Umbilical cord (tissue), 2 donors: Measurements from ENCODE around the gene KLF11. TPM values are rescaled to one million over a fixed set of nuclear protein-coding genes. Genes with fewer than 3 reads are reported as not detected.

Experiments used
- DNase-seq: peaks from one replicate; pipeline ENCODE4 v3.0.0-alpha.2; 2015; ENCODE audit warnings: low spot score
- total RNA-seq: library from RNA; depleted of rRNA; stranded (reverse); fragments of >200 nt; gene quantifications from one replicate; pipeline ENCODE4 v1.2.3, GENCODE V29; 2014; ENCODE audit warnings: low replicate concordance; ENCODE audit not compliant: insufficient read depth

KLF11 gene
- total RNA-seq, 1 donor from 2014 or later, result 11.8 TPM

DNA sequence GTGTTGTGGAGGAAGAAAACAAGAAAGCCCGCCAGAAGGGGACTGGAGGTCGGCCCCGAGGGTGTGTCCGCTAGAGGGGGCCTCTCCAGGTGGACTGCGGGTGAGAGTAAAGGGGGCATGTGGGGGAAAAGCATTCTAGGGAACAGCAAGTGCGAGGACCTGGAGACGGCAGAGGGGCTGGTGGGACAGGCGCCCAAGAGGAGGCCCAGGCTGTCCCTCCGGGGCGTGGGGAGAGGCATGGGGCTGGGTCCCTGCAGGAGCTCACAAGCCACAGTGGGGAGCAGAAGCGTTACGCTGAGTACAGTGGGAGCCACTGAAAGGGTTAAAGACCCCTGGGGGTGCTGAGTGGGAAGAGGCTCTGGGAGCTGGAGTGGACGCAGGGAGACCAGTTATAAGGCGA lies 1.6 kb upstream of the KLF11 start:
- DNase-seq, result no peak

- peak; percentile 88 for DNase-seq
Observed at GRCh38 chr2:10042301-10043161, 819 bp upstream of the KLF11 start.

GRCh38 chr2:10043906-10044601 lies 704 bp downstream of the KLF11 start:
- DNase-seq, result peak; percentile 96

DNA sequence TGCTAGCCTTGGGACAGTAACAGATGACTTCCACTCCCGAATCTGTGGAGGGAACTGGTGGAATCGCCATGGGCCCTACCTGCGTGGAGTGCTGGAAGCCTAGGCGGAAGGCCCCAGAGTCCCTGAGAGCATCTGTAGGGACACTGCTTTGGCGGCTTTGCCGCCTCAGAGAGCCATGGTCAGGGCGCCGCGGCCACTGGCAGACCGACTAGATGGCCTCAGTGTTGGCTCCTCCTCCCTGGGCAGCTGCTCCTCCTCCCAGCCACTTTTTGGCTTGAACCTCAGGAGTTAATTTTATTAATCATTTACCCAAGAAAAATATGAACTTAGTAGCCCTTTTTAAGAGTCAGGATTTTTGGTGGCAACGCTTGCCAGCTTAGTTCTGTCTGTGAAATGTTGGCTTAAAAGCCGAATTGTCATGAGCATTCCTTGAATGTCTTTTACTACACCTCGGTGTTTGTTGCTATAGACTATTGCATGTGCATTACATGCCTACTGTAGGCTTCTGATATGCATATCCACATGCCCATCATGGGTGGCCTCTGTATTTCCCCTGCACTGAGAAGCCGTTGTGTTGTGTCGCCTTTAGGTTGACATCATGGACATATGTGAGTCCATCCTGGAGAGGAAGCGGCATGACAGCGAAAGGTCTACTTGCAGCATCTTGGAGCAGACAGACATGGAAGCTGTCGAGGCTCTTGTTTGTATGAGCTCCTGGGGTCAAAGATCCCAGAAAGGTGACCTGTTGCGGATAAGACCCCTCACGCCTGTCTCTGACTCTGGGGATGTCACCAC lies 2.4 kb downstream of the KLF11 start:
- no peak for DNase-seq

GRCh38 chr2:10046931-10047330 lies 3.6 kb downstream of the KLF11 start:
- no peak for DNase-seq

GRCh38 chr2:10047616-10048500 lies 4.5 kb downstream of the KLF11 start:
- DNase-seq, result no peak

DNA sequence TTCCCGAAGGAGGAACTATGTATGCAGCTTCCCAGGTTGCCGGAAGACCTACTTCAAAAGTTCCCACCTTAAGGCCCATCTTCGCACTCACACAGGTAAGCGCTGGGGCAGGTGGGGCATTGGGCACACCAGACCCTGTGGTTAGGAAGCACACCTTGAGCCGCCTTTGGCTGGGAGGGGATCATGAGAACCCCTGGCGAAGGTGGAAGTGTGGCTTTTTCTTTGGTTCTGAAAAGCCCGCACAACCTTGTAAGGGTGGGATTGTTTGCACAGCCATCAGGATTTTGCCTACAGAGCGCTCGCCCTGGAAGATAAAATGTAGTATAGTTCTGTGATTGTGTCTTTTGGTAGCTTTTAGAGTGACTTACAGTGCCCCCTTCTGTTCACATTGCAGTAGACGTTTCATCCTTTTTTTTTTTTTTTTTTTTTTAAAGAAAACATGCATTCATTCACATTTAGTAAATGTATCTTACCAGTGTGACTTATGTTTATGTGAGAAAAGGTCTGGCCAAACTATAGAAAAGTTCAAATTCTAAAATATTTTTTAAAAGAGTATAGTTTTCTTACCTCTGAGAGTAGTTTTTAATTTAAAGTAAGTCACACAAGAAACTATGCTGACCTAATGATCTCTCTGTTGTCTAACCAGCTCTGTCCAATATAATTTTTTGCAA lies 5.3 kb downstream of the KLF11 start:
- peak; percentile 58 for DNase-seq

DNA sequence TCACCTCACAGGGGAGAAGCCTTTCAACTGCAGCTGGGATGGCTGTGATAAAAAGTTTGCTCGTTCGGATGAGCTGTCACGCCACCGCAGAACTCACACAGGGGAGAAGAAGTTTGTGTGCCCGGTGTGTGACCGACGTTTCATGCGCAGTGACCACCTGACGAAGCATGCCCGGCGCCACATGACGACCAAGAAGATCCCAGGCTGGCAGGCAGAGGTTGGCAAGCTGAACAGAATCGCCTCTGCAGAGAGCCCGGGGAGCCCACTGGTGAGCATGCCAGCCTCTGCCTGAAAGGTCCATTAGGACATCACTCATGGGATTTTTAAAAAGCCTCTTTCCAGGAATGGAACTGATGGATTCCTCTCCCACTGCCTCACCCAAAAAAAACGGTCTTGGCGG lies 8.9 kb downstream of the KLF11 start:
- DNase-seq, result no peak

- no peak for DNase-seq
Observed at GRCh38 chr2:10053351-10053750, 10.0 kb downstream of the KLF11 start.

DNA sequence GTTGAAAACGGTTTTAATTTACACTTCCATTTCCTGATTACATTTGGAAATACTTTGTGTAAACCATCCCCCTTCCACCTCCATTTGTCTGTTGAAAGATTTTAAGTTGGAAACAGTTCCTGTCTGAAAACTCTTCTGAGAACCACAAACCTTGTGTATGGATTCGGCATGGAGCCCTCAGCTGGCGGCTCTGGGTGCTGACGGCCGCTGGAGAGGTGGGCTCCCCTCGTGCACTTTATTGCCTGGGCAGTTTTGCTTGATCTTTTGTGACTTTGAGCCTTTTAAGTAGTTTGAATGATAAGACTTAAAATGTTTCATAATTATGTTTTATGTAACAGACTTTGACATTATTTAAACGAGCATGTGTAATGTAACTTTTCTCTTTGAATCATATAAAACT lies 11.1 kb downstream of the KLF11 start:
- no peak for DNase-seq

DNA sequence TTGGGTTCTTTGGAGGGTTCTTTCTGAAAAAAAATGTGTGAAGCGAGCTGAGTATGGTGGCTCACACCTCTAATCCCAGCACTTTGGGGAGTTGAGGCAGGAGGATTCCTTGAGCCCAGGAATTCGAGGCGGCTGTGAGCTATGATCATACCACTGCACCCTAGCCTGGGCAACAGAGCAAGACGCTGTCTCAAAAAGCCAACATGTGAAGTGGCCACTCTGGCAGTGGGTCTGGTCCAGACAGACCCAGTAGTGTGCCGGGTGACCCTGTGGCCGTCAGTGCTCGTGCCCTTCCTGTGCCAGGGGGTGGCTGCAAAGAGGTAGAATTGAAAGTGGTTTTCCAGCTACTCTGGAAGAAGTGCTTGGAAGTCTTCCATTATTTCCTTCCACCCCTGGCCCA lies 11.6 kb downstream of the KLF11 start:
- no peak for DNase-seq

GRCh38 chr2:10056439-10056838 lies 13.1 kb downstream of the KLF11 start:
- no peak for DNase-seq

GRCh38 chr2:10057231-10058107 lies 14.1 kb downstream of the KLF11 start:
- peak; percentile 89 for DNase-seq

- no peak for DNase-seq
Observed at GRCh38 chr2:10058251-10059015, 15.1 kb downstream of the KLF11 start.

GRCh38 chr2:10059016-10059351 lies 15.6 kb downstream of the KLF11 start:
- no peak for DNase-seq

DNA sequence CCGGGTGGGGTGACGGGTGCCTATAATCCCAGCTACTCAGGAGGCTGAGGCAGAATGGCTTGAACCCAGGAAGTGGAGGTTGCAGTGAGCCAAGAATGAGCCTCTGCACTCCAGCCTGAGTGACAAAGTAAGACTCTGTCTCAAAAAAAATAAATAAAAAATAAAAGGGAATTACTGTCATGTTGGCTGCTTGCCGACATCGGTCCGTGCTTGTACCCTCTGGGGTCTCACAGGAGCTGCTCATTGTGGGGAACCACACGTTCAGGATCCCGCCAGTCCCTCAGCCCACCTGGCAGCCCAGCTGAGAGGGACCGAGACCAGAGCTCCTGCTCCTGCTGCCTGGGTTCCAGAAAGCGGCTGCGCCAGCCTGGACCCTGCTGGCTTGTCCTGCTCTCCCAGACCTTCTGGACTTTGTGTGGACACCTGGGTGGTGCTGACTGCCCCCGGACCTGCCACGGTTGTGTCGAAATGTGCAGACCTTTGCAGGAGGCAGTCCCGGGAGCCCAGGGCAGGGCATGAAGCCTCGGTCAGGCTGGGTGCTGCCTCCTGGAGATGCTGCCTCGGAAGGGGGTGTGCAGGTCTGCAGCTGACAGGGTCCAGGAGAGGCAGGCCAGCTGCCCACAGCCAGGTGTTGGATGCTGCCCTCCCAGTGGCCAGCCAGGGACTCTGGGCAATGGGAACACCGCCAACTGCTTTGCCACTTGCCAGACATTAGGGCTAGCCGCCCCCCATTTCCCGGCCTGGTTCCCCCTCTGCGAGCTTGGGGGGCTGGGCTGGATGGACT lies 16.4 kb downstream of the KLF11 start:
- DNase-seq, result no peak

DNA sequence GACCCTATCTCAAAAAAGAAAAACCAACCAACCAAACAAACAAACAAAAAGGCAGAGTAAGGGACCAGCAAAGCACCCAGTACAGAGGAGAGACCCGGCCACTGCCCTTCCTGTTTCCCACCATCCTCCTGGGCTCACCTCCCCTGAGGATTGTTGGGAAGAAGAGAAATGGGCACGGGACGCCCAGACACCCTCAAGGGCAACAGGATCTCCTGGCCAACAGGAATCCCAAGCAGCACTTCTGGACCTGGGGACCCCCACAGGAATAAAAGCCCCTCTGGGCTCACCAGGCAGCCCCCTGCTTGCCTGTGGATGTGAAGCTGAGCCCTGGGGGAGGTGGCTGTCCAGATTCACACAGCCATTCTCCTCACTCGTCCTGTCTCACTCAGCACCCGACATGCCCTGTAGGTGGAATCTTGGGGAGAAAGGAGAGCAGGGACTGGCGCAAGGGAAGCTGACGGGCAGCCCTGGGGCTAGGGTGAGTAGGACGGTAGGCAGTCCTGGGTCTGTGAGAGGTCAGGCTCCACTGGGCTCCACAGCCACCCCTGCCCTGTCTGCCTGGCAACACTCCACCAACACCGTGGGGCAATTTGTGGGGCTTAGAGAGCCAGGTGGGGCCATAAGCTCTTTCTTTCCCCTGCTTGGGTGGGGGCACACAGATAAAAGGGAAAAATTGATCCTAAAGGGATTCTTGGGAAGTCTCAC lies 18.0 kb downstream of the KLF11 start:
- no peak for DNase-seq
